Tongue (tissue), 2 donors: Measurements from ENCODE around the gene MNT. TPM values are rescaled to one million over a fixed set of nuclear protein-coding genes. Genes with fewer than 3 reads are reported as not detected.
A peak's percentile ranks its signal among the peaks of the same experiment; 100 is the strongest.
"Not testable (repeated sequence)": the region's sequence is repeated elsewhere in the genome, so short reads cannot be mapped to it uniquely, and the experiment has no call there.

Experiments used
- DNase-seq: peaks from one replicate; pipeline ENCODE4 v3.0.0-alpha.2; 2015
- total RNA-seq: library from RNA; depleted of rRNA; stranded (reverse); fragments of >200 nt; gene quantifications from one replicate; pipeline ENCODE4 v1.2.3, GENCODE V29; 2014

The MNT gene
- 10.2 TPM for total RNA-seq

GRCh38 chr17:2400877-2401425 is at the start of gene MNT:
Gene MNT (minus strand): TSS chr17:2401060. CDS start chr17:2400712, 348 bp downstream.
- peak; percentile 97 for DNase-seq

- DNase-seq, result no peak
Measured at GRCh38 chr17:2450016-2450650, 49.3 kb upstream of the MNT start.

GRCh38 chr17:2449486-2449885 is 48.6 kb upstream of the MNT start:
- no peak for DNase-seq

GRCh38 chr17:2447479-2447878 is 46.6 kb upstream of the MNT start:
- not testable (repeated sequence) for DNase-seq

- DNase-seq, result no peak
Measured at GRCh38 chr17:2445638-2446037, 44.8 kb upstream of the MNT start.

- no peak for DNase-seq
Measured at GRCh38 chr17:2444382-2444781, 43.5 kb upstream of the MNT start.

- no peak for DNase-seq
Measured at GRCh38 chr17:2442166-2442565, 41.3 kb upstream of the MNT start.

GRCh38 chr17:2440930-2441329 is 40.1 kb upstream of the MNT start:
- no peak for DNase-seq

- DNase-seq, result not testable (repeated sequence)
Measured at GRCh38 chr17:2439997-2440396, 39.1 kb upstream of the MNT start.

- DNase-seq, result no peak
Measured at GRCh38 chr17:2438823-2439222, 38.0 kb upstream of the MNT start.

GRCh38 chr17:2436316-2436905 is 35.6 kb upstream of the MNT start:
- DNase-seq, result peak; percentile 55

GRCh38 chr17:2435862-2436261 is 35.0 kb upstream of the MNT start:
- DNase-seq, result peak; percentile 79

GRCh38 chr17:2435181-2435741 is 34.4 kb upstream of the MNT start:
- peak; percentile 40 for DNase-seq

GRCh38 chr17:2433696-2434095 is 32.8 kb upstream of the MNT start:
- DNase-seq, result no peak

GRCh38 chr17:2427910-2428309 is 27.1 kb upstream of the MNT start:
- no peak for DNase-seq

- no peak for DNase-seq
Measured at GRCh38 chr17:2427215-2427614, 26.4 kb upstream of the MNT start.

GRCh38 chr17:2423271-2423670 is 22.4 kb upstream of the MNT start:
- peak; percentile 45 for DNase-seq

GRCh38 chr17:2421315-2422147 is 20.7 kb upstream of the MNT start:
- no peak for DNase-seq

GRCh38 chr17:2420176-2420575 is 19.3 kb upstream of the MNT start:
- DNase-seq, result peak; percentile 28

GRCh38 chr17:2419486-2419885 is 18.6 kb upstream of the MNT start:
- no peak for DNase-seq

- no peak for DNase-seq
Measured at GRCh38 chr17:2418572-2418971, 17.7 kb upstream of the MNT start.

- peak; percentile 96 for DNase-seq
Measured at GRCh38 chr17:2416010-2416734, 15.3 kb upstream of the MNT start.
